22Rv1 (cell line): Measurements from ENCODE around the gene KRT5.

Experiments
- CTCF ChIP-seq: fragments of 450-650 bp; IDR thresholded peaks from 2 replicates; pipeline ENCODE4 v1.5.1; 2017; ENCODE audit warnings: mild to moderate bottlenecking
- ZFX ChIP-seq: fragments of 450-650 bp; IDR thresholded peaks from 2 replicates; pipeline ENCODE4 v1.6.1; 2017; ENCODE audit warnings: antibody characterized with exemption, borderline replicate concordance

- TF ChIP-seq CTCF (no peak), ZFX (no peak)
Measured at GRCh38 chr12:52568111-52568510, 47.9 kb upstream of the KRT5 start.
